MV-4-11 (cell line): ENCODE measurements around the gene APPBP2.
"Not testable (repeated sequence)": the region's sequence is repeated elsewhere in the genome, so short reads cannot be mapped to it uniquely, and the experiment has no call there.

Experiments
- DNase-seq: peaks from one replicate; lab custom pipeline; 2025; lab: John Stamatoyannopoulos, UW

APPBP2 gene, protein sequence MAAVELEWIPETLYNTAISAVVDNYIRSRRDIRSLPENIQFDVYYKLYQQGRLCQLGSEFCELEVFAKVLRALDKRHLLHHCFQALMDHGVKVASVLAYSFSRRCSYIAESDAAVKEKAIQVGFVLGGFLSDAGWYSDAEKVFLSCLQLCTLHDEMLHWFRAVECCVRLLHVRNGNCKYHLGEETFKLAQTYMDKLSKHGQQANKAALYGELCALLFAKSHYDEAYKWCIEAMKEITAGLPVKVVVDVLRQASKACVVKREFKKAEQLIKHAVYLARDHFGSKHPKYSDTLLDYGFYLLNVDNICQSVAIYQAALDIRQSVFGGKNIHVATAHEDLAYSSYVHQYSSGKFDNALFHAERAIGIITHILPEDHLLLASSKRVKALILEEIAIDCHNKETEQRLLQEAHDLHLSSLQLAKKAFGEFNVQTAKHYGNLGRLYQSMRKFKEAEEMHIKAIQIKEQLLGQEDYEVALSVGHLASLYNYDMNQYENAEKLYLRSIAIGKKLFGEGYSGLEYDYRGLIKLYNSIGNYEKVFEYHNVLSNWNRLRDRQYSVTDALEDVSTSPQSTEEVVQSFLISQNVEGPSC

DNA sequence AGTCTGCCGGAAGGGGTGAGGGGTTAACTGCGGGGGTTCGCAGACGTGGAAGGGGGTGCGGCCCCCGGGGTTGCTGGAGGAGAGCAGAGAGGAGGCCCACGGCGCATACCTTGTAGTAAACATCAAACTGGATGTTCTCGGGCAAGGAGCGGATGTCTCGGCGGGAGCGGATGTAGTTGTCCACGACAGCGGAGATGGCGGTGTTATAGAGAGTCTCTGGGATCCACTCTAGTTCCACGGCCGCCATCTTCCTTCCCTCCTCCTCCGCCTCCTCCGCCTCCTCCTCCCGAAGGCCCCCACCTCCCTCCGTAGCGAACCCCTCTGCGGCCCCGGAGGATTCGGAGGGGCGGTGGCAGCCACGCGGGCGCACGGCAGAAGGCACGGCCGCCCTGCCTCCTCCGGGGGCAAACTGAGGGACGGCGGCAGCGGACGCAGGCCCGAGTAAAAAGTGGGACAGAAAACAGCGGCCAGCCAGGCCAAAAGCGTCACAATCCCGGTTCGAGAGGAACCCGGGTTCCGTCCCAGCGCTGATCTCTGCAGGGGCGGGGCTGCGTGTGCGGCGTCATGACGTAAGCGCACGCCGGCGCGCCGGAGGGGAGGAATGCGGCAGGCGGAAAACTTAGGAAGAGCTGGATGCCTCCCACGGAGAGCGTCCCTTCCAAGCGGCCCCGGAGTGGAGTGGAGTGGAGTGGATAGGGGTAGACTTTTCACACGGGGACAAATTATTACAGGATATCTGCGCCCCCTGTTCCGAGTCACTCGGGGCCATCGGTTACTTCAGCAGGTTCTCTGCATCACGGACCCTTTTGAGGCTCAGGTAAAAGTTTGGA lies at the start of gene APPBP2:
APPBP2 (minus strand) TSS at position 558 of the 830 bp plus-strand sequence; CDS start at position 247, 311 bp downstream.
- DNase-seq: peak; percentile 62

DNA sequence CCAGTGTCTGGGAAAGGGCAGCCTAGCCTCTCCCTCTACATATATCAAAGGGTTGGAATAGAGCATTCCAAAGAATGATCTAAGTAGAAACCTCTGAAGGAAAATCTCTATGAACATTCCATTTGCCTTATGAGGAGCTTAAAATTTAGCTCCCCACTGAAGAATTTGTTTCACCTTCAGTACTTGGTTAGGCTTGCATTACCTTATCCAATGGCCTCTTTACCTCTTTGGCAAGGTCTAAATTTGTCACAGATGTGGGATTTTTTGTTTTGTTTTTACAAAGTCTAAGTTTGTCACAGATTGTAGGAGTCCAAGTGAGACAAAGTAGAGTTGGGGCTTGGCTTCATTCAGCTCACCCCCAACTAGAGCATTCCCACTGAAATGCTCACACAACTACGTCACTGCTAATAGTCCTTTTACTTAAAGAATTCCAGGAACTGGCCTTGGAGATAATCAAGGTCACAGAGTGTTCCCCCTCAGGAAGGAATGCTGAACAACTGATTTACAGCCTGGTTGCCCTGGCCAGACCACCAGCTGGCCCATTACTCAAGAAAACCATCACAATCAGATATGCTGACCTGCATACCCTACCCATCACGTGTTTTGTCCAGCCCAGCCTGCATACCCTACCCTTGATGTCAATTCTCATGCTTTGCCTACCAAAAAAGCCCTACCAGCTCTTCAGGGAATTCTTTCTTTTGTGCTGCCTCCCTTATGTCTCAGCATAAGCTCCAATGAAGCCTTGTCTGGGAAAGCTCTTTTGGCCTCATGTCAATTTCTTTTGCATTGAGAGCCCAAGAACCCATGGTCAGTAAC lies 47.4 kb upstream of the APPBP2 start:
- DNase-seq: no peak

DNA sequence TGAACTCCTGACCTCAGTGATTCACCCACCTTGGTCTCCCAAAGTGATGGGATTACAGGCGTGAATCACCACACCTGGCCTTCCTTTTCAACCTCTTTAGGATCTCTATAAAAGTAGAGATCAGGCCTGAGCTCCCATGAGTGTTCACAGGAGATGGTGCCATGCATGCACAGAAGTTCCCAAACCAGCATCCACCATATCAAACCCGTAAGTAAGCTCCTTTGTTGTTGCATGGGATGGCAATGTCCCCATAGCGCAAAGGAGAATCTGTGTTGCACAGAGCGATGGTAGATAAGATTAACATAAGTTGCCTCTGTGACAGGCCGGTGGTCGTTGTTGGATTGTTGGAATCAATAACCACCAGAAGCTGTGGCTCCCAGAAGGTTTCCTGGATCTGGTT lies 39.2 kb upstream of the APPBP2 start:
- no peak for DNase-seq

DNA sequence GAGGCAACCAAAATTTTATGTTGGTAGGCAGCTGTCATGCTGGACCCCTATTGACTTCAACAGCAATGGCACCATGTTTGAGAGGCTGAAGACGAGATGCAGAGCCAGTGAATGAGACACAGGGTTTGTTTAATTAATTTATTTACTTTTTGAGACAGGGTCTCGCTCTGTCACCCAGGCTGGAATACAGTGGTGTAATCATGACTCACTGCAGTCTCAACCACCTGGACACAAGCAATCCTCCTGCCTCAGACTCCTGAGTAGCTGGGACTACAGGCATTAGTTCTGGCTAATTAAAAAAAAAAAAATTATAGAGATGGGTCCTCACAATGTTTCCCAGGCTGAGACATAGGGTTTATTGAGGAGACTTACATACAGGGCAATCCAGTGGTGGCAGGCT lies 37.7 kb upstream of the APPBP2 start:
- DNase-seq: no peak

DNA sequence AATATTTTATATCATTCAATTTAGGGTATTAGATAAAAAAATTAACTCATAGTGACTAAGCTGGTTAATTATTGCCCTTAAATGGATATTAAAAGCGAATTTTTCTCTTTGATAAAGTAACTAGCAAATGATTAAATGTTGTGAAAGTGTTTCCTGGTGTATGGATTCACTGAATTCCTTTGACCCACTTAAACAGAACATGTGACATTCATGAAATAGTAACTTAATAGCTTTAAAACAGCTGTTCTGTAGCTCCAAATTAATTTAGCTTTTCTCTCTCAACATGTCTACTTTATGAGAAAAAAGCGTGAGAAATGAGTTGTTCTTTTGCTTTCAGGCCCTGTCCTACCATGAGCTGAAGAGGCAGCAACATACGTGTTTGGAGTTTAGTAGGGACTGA lies 36.4 kb upstream of the APPBP2 start:
- DNase-seq: no peak

DNA sequence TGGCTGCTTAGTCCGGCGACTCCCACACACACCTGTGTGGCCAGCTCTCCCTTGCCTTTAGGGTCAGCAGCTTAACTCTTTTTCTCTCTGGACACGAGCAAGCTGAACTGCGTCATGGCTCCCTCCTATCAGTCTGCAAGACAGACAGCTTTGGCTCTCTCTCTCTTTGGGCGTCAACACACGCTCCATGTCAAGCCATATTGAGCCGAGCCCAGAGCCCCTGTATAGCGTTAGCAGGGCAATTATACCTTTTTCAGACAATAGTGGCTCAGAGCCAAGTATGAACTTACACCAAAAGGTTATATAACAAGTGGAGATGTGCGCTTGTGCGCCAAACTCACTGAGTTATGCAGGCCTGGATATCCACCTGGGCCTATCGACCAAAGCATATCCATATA lies 34.8 kb upstream of the APPBP2 start:
- DNase-seq: no peak

DNA sequence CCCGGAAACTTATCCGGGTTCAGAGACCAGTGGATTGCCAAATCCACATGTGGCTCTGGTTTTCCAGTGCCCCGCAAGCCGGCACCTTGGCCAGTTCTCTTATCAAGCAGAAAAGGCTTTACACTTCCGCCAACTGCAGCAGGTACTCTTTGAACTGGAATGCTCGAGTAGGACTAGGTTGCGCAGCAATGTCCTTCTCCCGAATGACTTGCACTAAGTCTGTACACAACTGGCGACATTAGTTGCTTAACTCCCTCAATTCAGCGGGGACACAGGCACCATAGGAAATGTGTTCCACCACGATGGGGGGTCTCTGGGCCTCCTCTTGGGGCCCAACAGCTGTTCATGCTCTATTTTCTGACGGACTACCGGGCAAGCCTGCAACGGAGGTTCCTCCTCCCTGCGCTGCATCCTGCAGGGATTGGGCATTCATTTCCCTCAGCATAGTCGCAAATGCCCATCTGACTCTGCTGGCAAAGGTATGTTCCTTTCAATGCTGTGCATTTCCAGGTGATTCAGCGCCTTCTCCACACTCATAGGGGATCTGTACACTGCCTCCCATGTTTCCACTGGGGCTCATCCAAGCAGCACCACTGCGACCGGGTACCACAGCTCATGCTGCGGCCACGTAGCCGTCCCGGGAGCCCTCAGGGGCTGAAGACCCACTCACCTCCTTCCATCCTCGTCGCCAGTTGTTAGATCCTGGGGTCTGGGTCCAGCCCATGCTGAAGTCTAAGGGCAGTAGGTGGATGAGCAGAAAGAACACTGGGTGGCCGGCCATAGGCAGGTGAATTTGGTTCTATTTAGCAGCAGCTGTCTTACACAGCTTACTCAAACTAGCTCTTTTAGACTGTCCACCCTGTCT lies 34.2 kb upstream of the APPBP2 start:
- no peak for DNase-seq

DNA sequence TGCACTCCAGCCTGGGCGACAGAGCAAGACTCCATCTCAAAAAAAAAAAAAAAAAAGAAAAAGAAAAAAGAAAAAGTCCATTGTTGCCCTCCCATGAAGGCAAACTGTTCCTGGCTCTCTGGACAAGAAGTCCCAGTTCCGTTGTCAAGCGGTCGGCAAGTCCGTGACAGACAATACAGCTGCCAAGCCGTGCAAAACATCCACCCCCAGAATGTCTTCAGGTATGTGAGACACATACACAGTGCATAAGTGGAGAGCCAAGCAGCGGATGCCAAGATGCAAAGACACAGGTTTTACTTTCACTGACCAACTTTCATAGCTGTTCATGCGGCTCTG lies 33.6 kb upstream of the APPBP2 start:
- DNase-seq: no peak

DNA sequence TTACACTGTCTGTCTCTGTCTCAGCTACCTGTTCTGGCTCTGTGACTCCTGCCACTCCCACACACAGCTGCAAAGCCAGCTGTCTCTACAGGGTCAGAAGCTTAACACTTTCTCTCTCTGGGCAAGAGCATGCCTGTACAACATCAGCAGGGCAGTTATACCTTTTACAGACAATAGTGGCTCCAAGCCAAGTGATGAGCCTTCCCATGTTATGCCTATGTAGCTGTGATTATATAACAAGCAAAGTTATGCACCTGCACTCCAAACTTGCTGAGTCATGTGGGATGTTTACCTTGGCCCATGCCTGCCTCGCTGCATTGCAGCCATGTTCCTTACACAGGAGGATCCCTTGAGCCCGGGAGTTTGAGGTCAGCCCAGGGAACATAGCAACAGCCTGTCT lies 31.8 kb upstream of the APPBP2 start:
- no peak for DNase-seq

DNA sequence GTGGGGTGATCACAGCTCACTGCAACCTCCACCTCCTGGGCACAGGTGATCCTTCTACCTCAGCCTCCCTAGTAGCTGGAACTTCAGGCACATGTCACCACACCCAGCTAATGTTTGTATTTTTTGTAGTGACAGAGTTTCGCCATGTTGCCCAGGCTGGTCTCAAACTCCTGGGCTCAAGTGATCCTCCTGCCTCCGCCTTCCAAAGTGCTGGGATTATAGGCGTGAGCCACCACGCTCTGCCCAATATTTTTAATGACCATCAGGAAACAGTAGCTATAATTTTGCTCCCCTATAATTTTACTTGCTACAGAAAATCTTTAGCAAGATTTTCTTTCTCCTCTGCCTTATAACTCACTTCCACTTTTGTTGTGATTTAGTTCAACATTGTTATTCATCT lies 29.7 kb upstream of the APPBP2 start:
- no peak for DNase-seq

DNA sequence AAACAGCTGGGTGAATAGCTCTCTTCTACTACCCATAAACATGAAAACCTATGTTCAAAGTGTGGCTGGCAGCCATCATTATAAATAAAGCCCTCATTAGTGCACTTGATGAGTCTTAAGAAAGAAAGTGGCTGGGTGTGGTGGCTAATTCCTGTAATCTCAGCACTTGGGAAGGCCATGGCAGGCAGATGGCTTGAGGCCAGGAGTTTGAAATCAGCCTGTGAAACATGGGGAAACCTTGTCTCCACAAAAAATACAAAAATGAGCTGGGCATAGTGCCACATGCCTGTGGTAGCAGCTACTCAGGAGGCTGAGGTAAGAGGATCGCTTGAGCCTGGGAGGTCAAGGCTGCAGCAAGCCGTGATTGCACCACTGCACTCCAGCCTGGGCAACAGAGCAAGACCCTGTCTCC lies 28.3 kb upstream of the APPBP2 start:
- DNase-seq: no peak

DNA sequence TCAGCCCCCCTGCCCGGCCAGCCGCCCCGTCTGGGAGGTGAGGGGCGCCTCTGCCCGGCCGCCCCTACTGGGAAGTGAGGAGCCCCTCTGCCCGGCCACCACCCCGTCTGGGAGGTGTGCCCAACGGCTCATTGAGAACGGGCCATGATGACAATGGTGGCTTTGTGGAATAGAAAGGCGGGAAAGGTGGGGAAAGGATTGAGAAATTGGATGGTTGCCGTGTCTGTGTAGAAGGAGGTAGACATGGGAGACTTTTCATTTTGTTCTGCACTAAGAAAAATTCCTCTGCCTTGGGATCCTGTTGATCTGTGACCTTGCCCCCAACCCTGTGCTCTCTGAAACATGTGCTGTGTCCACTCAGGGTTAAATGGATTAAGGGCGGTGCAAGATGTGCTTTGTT lies 26.2 kb upstream of the APPBP2 start:
- not testable (repeated sequence) for DNase-seq

DNA sequence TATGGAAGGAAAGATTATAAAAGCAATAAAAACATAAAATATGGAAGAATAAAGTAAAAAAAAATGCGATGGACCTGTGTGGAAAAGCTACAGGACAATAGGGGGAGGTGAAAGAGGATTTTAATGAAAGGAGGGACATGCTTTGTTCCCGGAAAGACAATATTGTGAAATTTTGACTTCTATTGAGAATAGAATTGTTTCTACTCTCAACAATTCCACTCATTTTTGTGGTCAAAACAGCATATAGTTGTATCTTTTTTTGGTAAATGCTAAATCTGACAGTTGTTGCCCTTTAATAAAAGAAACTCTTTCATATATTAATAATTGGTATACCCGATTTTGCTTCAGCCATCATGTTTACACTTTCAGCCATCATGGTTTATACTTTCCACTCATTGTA lies 22.9 kb upstream of the APPBP2 start:
- no peak for DNase-seq

DNA sequence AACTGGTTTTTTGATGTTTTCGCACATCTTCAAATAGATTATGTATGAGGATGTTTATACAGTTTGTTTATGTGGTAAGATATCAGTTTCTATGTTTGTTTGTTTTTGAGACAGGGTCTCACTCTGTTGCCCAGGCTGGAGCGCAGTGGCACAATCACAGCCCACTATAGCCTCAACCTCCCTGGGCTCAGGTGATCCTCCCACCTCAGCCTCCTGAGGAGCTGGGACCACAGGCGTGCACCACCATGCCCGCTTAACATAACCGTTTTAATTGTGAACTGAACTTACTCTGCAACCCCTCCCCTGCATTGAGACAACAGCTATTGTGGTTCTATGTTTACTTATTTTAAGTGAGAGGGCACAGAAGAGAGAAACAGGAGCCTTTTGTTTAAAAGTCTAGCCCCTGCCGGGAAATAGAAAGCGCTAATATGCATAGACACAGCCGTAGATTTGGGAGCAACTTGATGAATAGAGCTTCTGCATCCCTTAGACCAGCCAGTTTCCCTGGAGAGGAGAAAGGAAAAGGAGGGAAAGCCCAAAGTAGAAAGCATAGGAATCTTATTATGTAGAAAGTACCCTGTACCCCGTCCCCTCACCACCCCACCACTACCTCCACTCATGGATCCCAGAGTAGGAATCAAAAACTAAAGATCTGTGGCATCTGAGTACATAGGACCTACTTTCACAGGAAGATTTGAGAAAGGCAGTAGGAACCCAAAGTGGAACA lies 19.6 kb upstream of the APPBP2 start:
- no peak for DNase-seq

DNA sequence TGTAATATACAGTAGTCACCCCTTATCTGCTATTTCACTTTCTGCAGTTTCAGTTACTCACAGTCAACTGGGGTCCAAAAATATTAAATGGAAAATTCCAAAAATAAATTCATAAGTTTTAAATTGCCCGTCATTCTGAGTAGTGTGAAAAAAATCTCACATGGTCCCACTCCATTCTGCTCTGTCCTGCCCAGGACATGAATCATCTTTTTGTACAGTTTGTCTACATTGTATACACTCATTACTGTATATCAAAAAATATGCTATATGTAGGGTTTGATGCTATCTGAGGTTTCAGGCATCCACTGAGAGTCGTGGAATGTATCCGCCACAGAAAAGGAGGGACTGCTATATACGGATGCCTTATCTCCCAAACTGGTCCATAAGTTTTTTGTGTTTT lies 16.0 kb upstream of the APPBP2 start:
- DNase-seq: no peak

DNA sequence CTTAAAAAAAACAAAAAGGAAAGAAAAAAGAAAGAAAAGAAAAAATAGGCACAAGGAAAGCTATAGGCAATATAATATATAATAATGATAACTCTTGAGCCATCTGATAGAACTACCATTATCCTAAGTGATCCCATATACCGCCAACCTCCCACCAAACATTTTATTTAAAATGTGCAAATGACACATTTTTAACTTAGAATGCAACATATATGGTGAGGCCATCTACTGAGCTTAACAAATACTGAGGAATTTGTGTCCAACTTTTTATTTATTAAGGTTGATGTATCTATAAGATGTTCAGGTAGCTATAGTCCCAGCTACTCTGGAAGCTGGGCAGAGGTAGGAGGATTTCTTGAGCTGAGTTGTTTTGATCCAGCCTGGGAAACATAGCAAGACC lies 14.4 kb upstream of the APPBP2 start:
- no peak for DNase-seq

DNA sequence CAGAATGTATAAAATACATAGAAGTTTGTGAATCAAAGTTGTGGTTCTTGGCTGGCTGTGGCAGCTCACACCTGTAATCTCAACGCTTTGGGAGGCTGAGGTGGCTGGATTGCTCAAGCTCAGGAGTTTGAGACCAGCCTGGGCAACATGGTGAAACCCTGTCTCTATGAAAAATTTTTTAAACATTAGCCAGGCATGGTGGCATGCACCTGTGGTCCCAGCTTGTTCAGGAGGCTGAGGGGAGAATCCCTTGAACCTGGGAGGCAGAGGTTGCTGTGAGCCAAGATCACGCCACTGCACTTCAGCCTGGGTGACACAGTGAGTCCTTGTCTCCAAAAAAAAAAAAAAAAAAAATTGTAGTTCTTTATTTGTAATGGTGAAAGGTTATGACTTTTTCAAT lies 13.8 kb upstream of the APPBP2 start:
- no peak for DNase-seq

DNA sequence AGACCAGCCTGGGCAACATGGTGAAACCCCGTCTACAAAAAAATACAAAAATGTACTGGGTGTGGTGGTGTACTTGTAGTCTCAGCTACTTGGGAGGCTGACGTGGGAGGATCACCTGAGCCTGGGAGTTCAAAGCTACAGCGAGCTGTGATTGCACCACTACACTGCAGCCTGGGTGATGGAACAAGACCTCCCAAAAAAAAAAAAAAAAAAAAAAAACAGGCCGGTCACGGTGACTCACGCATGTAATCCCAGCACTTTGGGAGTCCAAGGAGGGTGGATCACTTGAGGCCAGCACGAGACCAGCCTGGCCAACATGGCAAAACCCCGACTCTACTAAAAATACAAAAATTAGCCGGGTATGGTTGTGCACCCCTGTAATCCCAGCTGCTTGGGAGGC lies 12.7 kb upstream of the APPBP2 start:
- no peak for DNase-seq

DNA sequence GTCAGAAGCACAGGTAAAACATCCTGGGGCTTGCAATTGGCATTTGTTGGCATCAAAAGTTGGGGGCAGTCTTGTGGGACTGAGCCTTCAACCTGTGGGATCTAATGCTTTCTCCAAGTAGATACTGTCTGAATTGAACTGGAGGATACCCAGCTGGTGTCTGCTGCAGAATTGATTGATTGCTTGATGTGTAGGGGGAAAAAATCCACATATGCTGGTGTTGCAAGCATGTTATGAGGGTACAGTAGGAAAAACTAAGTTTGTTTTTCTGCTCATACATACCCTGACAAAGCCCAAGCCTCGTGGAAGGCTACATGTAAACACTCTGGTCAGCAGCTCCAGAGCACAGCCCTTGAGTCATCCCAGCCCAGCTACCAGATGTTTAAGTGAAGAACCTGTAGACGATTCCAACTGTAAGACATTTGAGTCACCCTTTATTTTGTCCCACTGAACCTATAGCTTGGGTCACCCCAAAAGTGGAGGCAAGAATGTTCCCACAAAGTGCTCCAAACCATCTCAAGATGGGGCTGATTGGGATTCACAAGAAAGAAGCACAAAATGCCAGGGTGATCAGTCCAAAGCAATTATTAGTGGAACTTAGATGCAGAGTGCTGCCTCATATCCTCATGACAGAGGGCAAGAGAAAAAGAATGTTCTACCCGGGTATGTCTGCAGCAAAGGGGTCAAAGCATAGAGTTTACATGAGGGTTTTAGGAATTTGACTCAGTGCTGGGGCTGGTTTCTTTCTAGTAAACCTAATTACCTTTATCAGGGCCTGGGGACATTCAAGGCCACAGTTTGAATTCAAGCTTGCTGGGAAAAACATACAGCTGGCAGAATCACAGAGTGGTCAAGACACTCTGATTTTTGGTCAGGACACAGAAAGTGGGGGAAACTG lies 9.6 kb upstream of the APPBP2 start:
- DNase-seq: no peak
